KOPT-K1 (cell line): ENCODE results near the gene WDR49.
A peak's percentile ranks its signal among the peaks of the same experiment; 100 is the strongest.

Experiments used
- H3K27ac ChIP-seq: fragments of 200-600 bp; sonication (generic); 2 replicates; pipeline ENCODE4 v1.5.1; 2016; ENCODE audit warnings: antibody characterized with exemption, mild to moderate bottlenecking, low read depth, low read length; ENCODE audit not compliant: poor library complexity, severe bottlenecking
- H3K36me3 ChIP-seq: fragments of 200-600 bp; sonication (generic); 2 replicates; pipeline ENCODE4 v1.5.1; 2017; ENCODE audit warnings: antibody characterized with exemption, mild to moderate bottlenecking, low read length, moderate library complexity; ENCODE audit not compliant: insufficient read depth
- H3K9me3 ChIP-seq: fragments of 200-600 bp; sonication (generic); 2 replicates; pipeline ENCODE4 v1.5.1; 2017; ENCODE audit warnings: antibody characterized with exemption, low read length, mild to moderate bottlenecking; ENCODE audit not compliant: insufficient read depth, poor library complexity, severe bottlenecking

The WDR49 gene

GRCh38 chr3:167653760-167654159 is at the start of gene WDR49:
Gene WDR49, minus strand, starts transcription at chr3:167653942. Its CDS starts 517 bp downstream, at chr3:167653425.
- Histone ChIP-seq H3K36me3 (no peaks in the 10 kb centered on the region), H3K9me3 (no peaks in the 10 kb centered on the region), H3K27ac (no peak within 1 kb of the TSS)

GRCh38 chr3:167700926-167701325 is 47.2 kb upstream of the WDR49 start:
- H3K36me3 ChIP-seq, result peaks cover 81% of the 10 kb centered on the region

GRCh38 chr3:167700046-167700445 is 46.3 kb upstream of the WDR49 start:
- H3K36me3 ChIP-seq, result peaks cover 86% of the 10 kb centered on the region

More at GRCh38 chr3:167700926-167701325, 47.2 kb upstream of the WDR49 start:
- H3K27ac ChIP-seq, result no peak overlapping the region
- no peaks in the 10 kb centered on the region for H3K9me3 ChIP-seq

GRCh38 chr3:167694121-167694520 is 40.4 kb upstream of the WDR49 start:
- no peaks in the 10 kb centered on the region for H3K9me3 ChIP-seq
- no peak overlapping the region for H3K27ac ChIP-seq
- H3K36me3 ChIP-seq, result peaks cover 66% of the 10 kb centered on the region

More at GRCh38 chr3:167700046-167700445, 46.3 kb upstream of the WDR49 start:
- Histone ChIP-seq H3K27ac (no peak overlapping the region), H3K9me3 (no peaks in the 10 kb centered on the region)

GRCh38 chr3:167691366-167691765 is 37.6 kb upstream of the WDR49 start:
- peak overlapping the region; percentile 42 for H3K27ac ChIP-seq
- no peaks in the 10 kb centered on the region for H3K9me3 ChIP-seq
- peaks cover 67% of the 10 kb centered on the region for H3K36me3 ChIP-seq

GRCh38 chr3:167684388-167684993 is 30.7 kb upstream of the WDR49 start:
- Histone ChIP-seq H3K9me3 (no peaks in the 10 kb centered on the region), H3K36me3 (peaks cover 82% of the 10 kb centered on the region), H3K27ac (no peak overlapping the region)

- peaks cover 82% of the 10 kb centered on the region for H3K36me3 ChIP-seq
- H3K9me3 ChIP-seq, result peaks cover 17% of the 10 kb centered on the region
- H3K27ac ChIP-seq, result no peak overlapping the region
Measured at GRCh38 chr3:167679526-167679925, 25.8 kb upstream of the WDR49 start.

- H3K36me3 ChIP-seq, result peaks cover 68% of the 10 kb centered on the region
- H3K9me3 ChIP-seq, result peaks cover 17% of the 10 kb centered on the region
- H3K27ac ChIP-seq, result no peak overlapping the region
Measured at GRCh38 chr3:167675848-167676247, 22.1 kb upstream of the WDR49 start.

- Histone ChIP-seq H3K9me3 (peaks cover 17% of the 10 kb centered on the region), H3K27ac (no peak overlapping the region), H3K36me3 (peaks cover 49% of the 10 kb centered on the region)
Measured at GRCh38 chr3:167673221-167673620, 19.5 kb upstream of the WDR49 start.

- H3K9me3 ChIP-seq, result peaks cover 17% of the 10 kb centered on the region
- H3K36me3 ChIP-seq, result peaks cover 42% of the 10 kb centered on the region
- H3K27ac ChIP-seq, result no peak overlapping the region
Measured at GRCh38 chr3:167671878-167672427, 18.2 kb upstream of the WDR49 start.

GRCh38 chr3:167669699-167670098 is 16.0 kb upstream of the WDR49 start:
- Histone ChIP-seq H3K36me3 (peaks cover 20% of the 10 kb centered on the region), H3K27ac (no peak overlapping the region), H3K9me3 (no peaks in the 10 kb centered on the region)

GRCh38 chr3:167668651-167669050 is 14.9 kb upstream of the WDR49 start:
- no peak overlapping the region for H3K27ac ChIP-seq
- no peaks in the 10 kb centered on the region for H3K9me3 ChIP-seq
- peaks cover 10% of the 10 kb centered on the region; the same call in 1 of the 2 replicates for H3K36me3 ChIP-seq

- no peaks in the 10 kb centered on the region for H3K36me3 ChIP-seq
Measured at GRCh38 chr3:167666563-167666962, 12.8 kb upstream of the WDR49 start.

GRCh38 chr3:167662919-167663400 is 9.2 kb upstream of the WDR49 start:
- H3K9me3 ChIP-seq, result no peaks in the 10 kb centered on the region
- H3K27ac ChIP-seq, result no peak overlapping the region
- H3K36me3 ChIP-seq, result no peaks in the 10 kb centered on the region

More at GRCh38 chr3:167666563-167666962, 12.8 kb upstream of the WDR49 start:
- H3K9me3 ChIP-seq, result no peaks in the 10 kb centered on the region
- H3K27ac ChIP-seq, result no peak overlapping the region

GRCh38 chr3:167657684-167658225 is 4.0 kb upstream of the WDR49 start:
- H3K9me3 ChIP-seq, result no peaks in the 10 kb centered on the region
- H3K36me3 ChIP-seq, result no peaks in the 10 kb centered on the region
- no peak overlapping the region for H3K27ac ChIP-seq

- no peaks in the 10 kb centered on the region for H3K9me3 ChIP-seq
- no peak overlapping the region for H3K27ac ChIP-seq
- no peaks in the 10 kb centered on the region for H3K36me3 ChIP-seq
Measured at GRCh38 chr3:167656821-167657220, 3.1 kb upstream of the WDR49 start.
